Measurements from ENCODE around the gene DECR2.

DECR2 gene

GRCh38 chr16:444027-444426, 42.3 kb downstream of the DECR2 start:
- Histone ChIP-seq H3K4ac (ENCODE audit: low read depth in 1 of 2, low read length in 2 of 2) (no peak overlapping the region), H3K4me2 (ENCODE audit: low read length, poor library complexity, severe bottlenecking) (no peak overlapping the region), H3K23ac (ENCODE audit: low read length in 2 of 2) (no peak overlapping the region), H3K36me3 (ENCODE audit: control insufficient read depth in 1 of 2, insufficient read depth in 2 of 2, low read depth in 1 of 2, low read length in 2 of 2) (peaks cover 3 to 4% of the 10 kb centered on the region in 2 experiments), H3K14ac (ENCODE audit: low read length in 2 of 2) (no peak overlapping the region), H4K91ac (ENCODE audit: low read length) (no peak overlapping the region), H2BK5ac (ENCODE audit: low read depth, low read length, poor library complexity, severe bottlenecking) (no peak overlapping the region), H3K27ac (ENCODE audit: low read length, poor library complexity, severe bottlenecking) (no peak overlapping the region), H2BK15ac (ENCODE audit: low read depth, poor library complexity, severe bottlenecking) (no peak overlapping the region), H2BK12ac (ENCODE audit: low read length in 2 of 2) (no peak overlapping the region), H3K9ac (ENCODE audit: low read length) (no peak overlapping the region), H2AFZ (ENCODE audit: low read depth, low read length) (no peak overlapping the region), H3K9me3 (ENCODE audit: control insufficient read depth, low read length) (no peaks in the 10 kb centered on the region), H3K27me3 (ENCODE audit: control insufficient read depth in 1 of 2, insufficient read depth in 1 of 2, low read length in 2 of 2) (no peaks in the 10 kb centered on the region), H4K8ac (ENCODE audit: low read length) (no peak overlapping the region), H2BK120ac (ENCODE audit: low read depth, low read length) (no peak overlapping the region), H2AK5ac (ENCODE audit: low read length, severe bottlenecking) (no peak overlapping the region), H3K18ac (ENCODE audit: low read depth in 1 of 2, low read length in 2 of 2) (no peak overlapping the region), H3K4me3 (ENCODE audit: insufficient read depth in 1 of 2, low read depth in 1 of 2, low read length in 2 of 2) (no peak overlapping the region), H3K4me1 (ENCODE audit: control insufficient read depth, insufficient read depth, low read depth, low read length) (peaks cover 4% of the 10 kb centered on the region), H3K79me1 (replicated peaks; ENCODE audit: low read length, poor library complexity, severe bottlenecking) (peaks cover 45% of the 10 kb centered on the region)
- no peak for DNase-seq
- WGBS, result 96% methylated on average over 10 of the region's 10 CpGs

GRCh38 chr16:445566-445965, 43.9 kb downstream of the DECR2 start:
- Histone ChIP-seq H3K23ac (ENCODE audit: low read length in 2 of 2) (no peak overlapping the region), H3K18ac (ENCODE audit: low read depth in 1 of 2, low read length in 2 of 2) (no peak overlapping the region), H3K36me3 (ENCODE audit: control insufficient read depth in 1 of 2, insufficient read depth in 2 of 2, low read depth in 1 of 2, low read length in 2 of 2) (peaks cover 4 to 7% of the 10 kb centered on the region in 2 experiments), H2BK15ac (ENCODE audit: low read depth, poor library complexity, severe bottlenecking) (peak overlapping the region; percentile 20), H4K8ac (ENCODE audit: low read length) (no peak overlapping the region), H3K4ac (ENCODE audit: low read depth in 1 of 2, low read length in 2 of 2) (no peak overlapping the region), H4K91ac (ENCODE audit: low read length) (no peak overlapping the region), H2AFZ (ENCODE audit: low read depth, low read length) (no peak overlapping the region), H3K4me1 (ENCODE audit: control insufficient read depth, insufficient read depth, low read depth, low read length) (peaks cover 3% of the 10 kb centered on the region), H3K14ac (ENCODE audit: low read length in 2 of 2) (no peak overlapping the region), H3K27ac (ENCODE audit: low read length, poor library complexity, severe bottlenecking) (no peak overlapping the region), H3K27me3 (ENCODE audit: control insufficient read depth in 1 of 2, insufficient read depth in 1 of 2, low read length in 2 of 2) (no peaks in the 10 kb centered on the region), H3K9me3 (ENCODE audit: control insufficient read depth, low read length) (no peaks in the 10 kb centered on the region), H2BK5ac (ENCODE audit: low read depth, low read length, poor library complexity, severe bottlenecking) (no peak overlapping the region), H3K4me2 (ENCODE audit: low read length, poor library complexity, severe bottlenecking) (no peak overlapping the region), H3K4me3 (ENCODE audit: insufficient read depth in 1 of 2, low read depth in 1 of 2, low read length in 2 of 2) (peak overlapping the region in 1 of 2 experiments; percentile 24), H3K9ac (ENCODE audit: low read length) (no peak overlapping the region), H2AK5ac (ENCODE audit: low read length, severe bottlenecking) (no peak overlapping the region), H2BK120ac (ENCODE audit: low read depth, low read length) (no peak overlapping the region), H3K79me1 (replicated peaks; ENCODE audit: low read length, poor library complexity, severe bottlenecking) (peaks cover 44% of the 10 kb centered on the region), H2BK12ac (ENCODE audit: low read length in 2 of 2) (no peak overlapping the region)
- WGBS, result 91% methylated on average over 4 of the region's 4 CpGs
- no peak for DNase-seq

- Histone ChIP-seq H3K27ac (ENCODE audit: low read length, poor library complexity, severe bottlenecking) (no peak overlapping the region), H3K9ac (ENCODE audit: low read length) (no peak overlapping the region), H3K4me2 (ENCODE audit: low read length, poor library complexity, severe bottlenecking) (no peak overlapping the region), H2AFZ (ENCODE audit: low read depth, low read length) (no peak overlapping the region), H2AK5ac (ENCODE audit: low read length, severe bottlenecking) (no peak overlapping the region), H3K23ac (ENCODE audit: low read length in 2 of 2) (no peak overlapping the region), H3K79me1 (replicated peaks; ENCODE audit: low read length, poor library complexity, severe bottlenecking) (peaks cover 27% of the 10 kb centered on the region), H3K4me3 (ENCODE audit: insufficient read depth in 1 of 2, low read depth in 1 of 2, low read length in 2 of 2) (no peak overlapping the region), H3K14ac (ENCODE audit: low read length in 2 of 2) (no peak overlapping the region), H2BK5ac (ENCODE audit: low read depth, low read length, poor library complexity, severe bottlenecking) (no peak overlapping the region), H2BK12ac (ENCODE audit: low read length in 2 of 2) (no peak overlapping the region), H3K4me1 (ENCODE audit: control insufficient read depth, insufficient read depth, low read depth, low read length) (peaks cover 6% of the 10 kb centered on the region), H4K91ac (ENCODE audit: low read length) (no peak overlapping the region), H2BK15ac (ENCODE audit: low read depth, poor library complexity, severe bottlenecking) (no peak overlapping the region), H2BK120ac (ENCODE audit: low read depth, low read length) (no peak overlapping the region), H3K27me3 (ENCODE audit: control insufficient read depth in 1 of 2, insufficient read depth in 1 of 2, low read length in 2 of 2) (no peaks in the 10 kb centered on the region), H3K36me3 (ENCODE audit: control insufficient read depth in 1 of 2, insufficient read depth in 2 of 2, low read depth in 1 of 2, low read length in 2 of 2) (peaks cover 0 to 5% of the 10 kb centered on the region in 2 experiments), H3K9me3 (ENCODE audit: control insufficient read depth, low read length) (no peaks in the 10 kb centered on the region), H3K4ac (ENCODE audit: low read depth in 1 of 2, low read length in 2 of 2) (no peak overlapping the region), H4K8ac (ENCODE audit: low read length) (no peak overlapping the region), H3K18ac (ENCODE audit: low read depth in 1 of 2, low read length in 2 of 2) (no peak overlapping the region)
- DNase-seq, result no peak
- WGBS, result 96% methylated on average over 5 of the region's 8 CpGs
Observed at GRCh38 chr16:450385-450784, 48.7 kb downstream of the DECR2 start.

- Histone ChIP-seq H2BK15ac (ENCODE audit: low read depth, poor library complexity, severe bottlenecking) (no peak overlapping the region), H3K36me3 (ENCODE audit: control insufficient read depth in 1 of 2, insufficient read depth in 2 of 2, low read depth in 1 of 2, low read length in 2 of 2) (peaks cover 0 to 8% of the 10 kb centered on the region in 2 experiments), H4K8ac (ENCODE audit: low read length) (no peak overlapping the region), H3K27me3 (ENCODE audit: control insufficient read depth in 1 of 2, insufficient read depth in 1 of 2, low read length in 2 of 2) (no peaks in the 10 kb centered on the region), H3K4ac (ENCODE audit: low read depth in 1 of 2, low read length in 2 of 2) (no peak overlapping the region), H3K9ac (ENCODE audit: low read length) (no peak overlapping the region), H2BK5ac (ENCODE audit: low read depth, low read length, poor library complexity, severe bottlenecking) (no peak overlapping the region), H3K23ac (ENCODE audit: low read length in 2 of 2) (no peak overlapping the region), H3K4me1 (ENCODE audit: control insufficient read depth, insufficient read depth, low read depth, low read length) (peaks cover 6% of the 10 kb centered on the region), H2BK12ac (ENCODE audit: low read length in 2 of 2) (no peak overlapping the region), H2AFZ (ENCODE audit: low read depth, low read length) (no peak overlapping the region), H3K4me2 (ENCODE audit: low read length, poor library complexity, severe bottlenecking) (no peak overlapping the region), H4K91ac (ENCODE audit: low read length) (no peak overlapping the region), H3K18ac (ENCODE audit: low read depth in 1 of 2, low read length in 2 of 2) (no peak overlapping the region), H3K79me1 (replicated peaks; ENCODE audit: low read length, poor library complexity, severe bottlenecking) (peaks cover 21% of the 10 kb centered on the region), H3K4me3 (ENCODE audit: insufficient read depth in 1 of 2, low read depth in 1 of 2, low read length in 2 of 2) (no peak overlapping the region), H3K9me3 (ENCODE audit: control insufficient read depth, low read length) (no peaks in the 10 kb centered on the region), H2AK5ac (ENCODE audit: low read length, severe bottlenecking) (peak overlapping the region; percentile 19), H2BK120ac (ENCODE audit: low read depth, low read length) (no peak overlapping the region), H3K14ac (ENCODE audit: low read length in 2 of 2) (no peak overlapping the region), H3K27ac (ENCODE audit: low read length, poor library complexity, severe bottlenecking) (no peak overlapping the region)
- DNase-seq, result no peak
- 90% methylated on average over 11 of the region's 14 CpGs for WGBS
Observed at GRCh38 chr16:450785-451512, 49.3 kb downstream of the DECR2 start.

Measured in mesenchymal stem cell (in vitro differentiated cells and primary cell).